Kidney (tissue), 14 donors: ENCODE results near the gene GLT1D1. TPM values are rescaled to one million over a fixed set of nuclear protein-coding genes. Genes with fewer than 3 reads are reported as not detected.

ENCODE experiments used
- DNase-seq, 5 donors: peaks; one replicate each; pipeline ENCODE4 v3.0.0-alpha.2; 2013 to 2020
- FAIRE-seq: peaks from 2 replicates; lab custom pipeline; 2012; peaks lifted over from hg19 to GRCh38; lab: Jason Lieb, UNC
- H3K27ac ChIP-seq, 2 donors: one replicate each; pipeline ENCODE4 v1.7.0; 2013; ENCODE audit warnings: low read depth in 2 of 2, low read length in 2 of 2, inconsistent platforms in 1 of 2
- H3K27me3 ChIP-seq: one replicate; pipeline ENCODE4 v1.7.1; 2013; ENCODE audit warnings: low read length, inconsistent platforms; ENCODE audit not compliant: control insufficient read depth, insufficient read depth
- H3K36me3 ChIP-seq, 3 donors: one replicate each; pipeline versions ENCODE4 v1.7.0 to v1.7.1; 2013; ENCODE audit warnings: low read length in 3 of 3, control low read depth in 1 of 3, inconsistent platforms in 1 of 3; ENCODE audit not compliant: insufficient read depth in 3 of 3, control insufficient read depth in 2 of 3
- H3K4me1 ChIP-seq, 3 donors: one replicate each; pipeline versions ENCODE4 v1.7.0 to v1.7.1; 2013; ENCODE audit warnings: low read length in 3 of 3, inconsistent platforms in 1 of 3, low read depth in 1 of 3; ENCODE audit not compliant: control insufficient read depth in 2 of 3, insufficient read depth in 2 of 3
- H3K4me3 ChIP-seq, 3 donors: one replicate each; pipeline versions ENCODE4 v1.7.0 to v1.8.1; 2013; ENCODE audit warnings: low read length in 3 of 3, control low read depth in 1 of 3, inconsistent platforms in 1 of 3
- H3K9ac ChIP-seq, 3 donors: one replicate each; pipeline versions ENCODE4 v1.7.0 to v1.7.1; 2013; ENCODE audit warnings: low read length in 3 of 3, control low read depth in 1 of 3, inconsistent platforms in 1 of 3
- H3K9me3 ChIP-seq, 3 donors: one replicate each; pipeline versions ENCODE4 v1.7.0 to v1.7.1; 2013; ENCODE audit warnings: low read length in 3 of 3, control low read depth in 1 of 3, inconsistent platforms in 1 of 3; ENCODE audit not compliant: control insufficient read depth in 2 of 3, insufficient read depth in 1 of 3
- intact Hi-C: fragments of 100-400 bp; cut with DNase I; formaldehyde crosslinking; loops from one replicate; pipeline ENCODE4 v1.11.1; 2022
- polyA plus RNA-seq: library from polyadenylated mRNA; stranded (reverse); fragments of 350-450 nt; fragmentation: Illumina TruSeq; extraction: RNeasy Lipid Tissue Mini Kit (QIAGEN cat#74804); gene quantifications from one replicate; pipeline ENCODE4 v1.2.3, GENCODE V29; 2014; ENCODE audit warnings: low read depth, low replicate concordance; ENCODE audit not compliant: insufficient read depth
- total RNA-seq: library from RNA; stranded (reverse); fragmentation: NEBNext Ultra II Directional; extraction: Animal tissue kit (Norgen Biotek cat#: 25700); gene quantifications from one replicate; pipeline ENCODE4 v1.2.1, GENCODE V29; 2021
- TF ChIP-seq, protein P1 (sequence below): IDR thresholded peaks from 3 replicates; pipeline ENCODE4 v1.5.1; 2012; ENCODE audit warnings: mild to moderate bottlenecking, moderate library complexity, borderline replicate concordance; ENCODE audit not compliant: insufficient read depth; ENCODE audit errors: extremely low read depth
- donor health status: control.
- donor health status: control.
- donor health status: control.
- donor health status: control.
- donor health status: control.
- donor health status: DM: yes; HTN: yes; CAD: no.
- donor health status: Normal renal cell carcinoma (clear cell type).

Gene GLT1D1
- total and polyA plus RNA-seq, 2 donors from 2014 or later, result 0.41 to 0.45 TPM

DNA sequence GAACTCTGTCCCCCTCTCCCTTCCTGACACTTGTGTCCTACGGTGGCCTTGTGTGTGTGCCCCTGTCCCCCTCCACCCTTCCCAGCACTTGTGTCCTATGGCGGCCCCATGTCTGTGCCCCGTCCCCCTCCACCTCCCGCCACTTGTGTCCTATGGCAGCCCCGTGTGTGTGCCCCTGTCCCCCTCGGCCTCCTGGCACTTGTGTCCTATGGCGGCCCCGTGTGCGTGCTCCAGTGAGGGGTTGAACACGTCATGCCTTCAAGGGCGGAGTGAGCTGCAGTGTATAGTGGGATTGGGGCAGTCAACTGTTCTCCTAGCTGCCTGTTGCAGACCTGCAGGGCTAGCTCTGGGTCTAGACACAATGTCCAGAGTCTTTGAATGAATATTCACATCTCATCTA lies 108.7 kb downstream of the GLT1D1 start:
- DNase-seq (no peak), FAIRE-seq (no peak)
- H3K4me1 ChIP-seq, result no peaks in the 10 kb centered on the region
- TF ChIP-seq, protein P1, sequence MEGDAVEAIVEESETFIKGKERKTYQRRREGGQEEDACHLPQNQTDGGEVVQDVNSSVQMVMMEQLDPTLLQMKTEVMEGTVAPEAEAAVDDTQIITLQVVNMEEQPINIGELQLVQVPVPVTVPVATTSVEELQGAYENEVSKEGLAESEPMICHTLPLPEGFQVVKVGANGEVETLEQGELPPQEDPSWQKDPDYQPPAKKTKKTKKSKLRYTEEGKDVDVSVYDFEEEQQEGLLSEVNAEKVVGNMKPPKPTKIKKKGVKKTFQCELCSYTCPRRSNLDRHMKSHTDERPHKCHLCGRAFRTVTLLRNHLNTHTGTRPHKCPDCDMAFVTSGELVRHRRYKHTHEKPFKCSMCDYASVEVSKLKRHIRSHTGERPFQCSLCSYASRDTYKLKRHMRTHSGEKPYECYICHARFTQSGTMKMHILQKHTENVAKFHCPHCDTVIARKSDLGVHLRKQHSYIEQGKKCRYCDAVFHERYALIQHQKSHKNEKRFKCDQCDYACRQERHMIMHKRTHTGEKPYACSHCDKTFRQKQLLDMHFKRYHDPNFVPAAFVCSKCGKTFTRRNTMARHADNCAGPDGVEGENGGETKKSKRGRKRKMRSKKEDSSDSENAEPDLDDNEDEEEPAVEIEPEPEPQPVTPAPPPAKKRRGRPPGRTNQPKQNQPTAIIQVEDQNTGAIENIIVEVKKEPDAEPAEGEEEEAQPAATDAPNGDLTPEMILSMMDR, result no peak
- H3K36me3 ChIP-seq, result no peaks in the 10 kb centered on the region
- intact Hi-C loops, result no loop called here
- H3K9ac ChIP-seq, result no peak overlapping the region
- no peak overlapping the region for H3K4me3 ChIP-seq
- no peak overlapping the region for H3K27ac ChIP-seq
- no peaks in the 10 kb centered on the region for H3K27me3 ChIP-seq
- peaks cover 0 to 6% (median 0%) of the 10 kb centered on the region in 3 donors for H3K9me3 ChIP-seq

DNA sequence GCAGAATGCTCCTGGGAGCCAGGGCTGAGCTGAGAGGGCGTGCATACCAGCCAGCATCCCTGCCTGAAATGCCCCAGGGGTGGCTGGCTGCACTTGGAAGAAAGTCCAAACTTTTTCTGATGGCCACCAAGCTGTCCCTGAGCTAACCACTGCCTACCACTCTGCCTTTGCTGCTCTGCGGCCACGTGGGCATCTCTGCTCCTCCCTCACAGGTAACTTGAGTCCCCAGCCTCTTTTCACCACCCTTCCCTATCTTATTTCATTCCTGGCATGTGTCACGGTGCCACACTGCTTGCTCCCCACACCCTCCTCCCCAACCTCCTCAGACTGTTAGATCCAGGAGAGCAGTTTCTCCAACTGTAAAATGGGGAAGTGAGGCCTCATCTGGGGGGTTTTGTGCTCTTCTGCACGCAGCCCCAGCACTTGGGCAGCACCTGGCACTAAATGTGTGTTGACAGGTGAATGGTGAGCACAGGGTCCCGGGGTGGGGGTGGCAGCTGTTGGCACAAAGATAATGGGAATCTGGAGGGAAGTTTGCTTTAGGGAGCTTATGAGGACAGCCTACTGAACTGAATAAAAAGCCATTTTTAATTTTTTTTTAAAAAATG lies 113.0 kb downstream of the GLT1D1 start:
- no peak for FAIRE-seq
- TF ChIP-seq, protein P1, result no peak

DNA sequence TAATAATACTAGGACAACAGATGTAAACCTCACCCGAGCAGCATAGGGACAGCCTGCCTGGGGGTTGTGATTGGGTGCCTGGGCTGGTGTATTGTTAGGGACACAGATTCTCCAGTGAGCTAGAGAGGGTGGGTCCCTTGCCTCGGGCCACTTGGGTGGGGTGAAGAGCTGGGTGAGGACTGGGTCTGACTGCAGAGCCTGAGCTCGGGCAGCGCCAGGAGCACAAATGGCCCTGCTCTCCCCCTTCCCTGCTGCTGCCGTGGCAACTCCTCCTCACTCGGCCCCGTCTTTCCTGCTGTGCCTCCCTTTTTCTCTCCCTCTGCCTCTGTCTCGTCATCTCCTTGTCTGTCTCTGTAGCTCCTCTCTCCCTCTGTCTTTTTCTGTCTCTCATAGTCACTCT lies 115.4 kb downstream of the GLT1D1 start:
- Histone ChIP-seq H3K9ac (no peak overlapping the region), H3K4me1 (no peaks in the 10 kb centered on the region), H3K9me3 (peaks cover 0 to 6% (median 0%) of the 10 kb centered on the region in 3 donors), H3K36me3 (no peaks in the 10 kb centered on the region), H3K27ac (no peak overlapping the region), H3K4me3 (no peak overlapping the region), H3K27me3 (no peaks in the 10 kb centered on the region)
- intact Hi-C loops, result no loop called here
- DNase-seq, result no peak
- no peak for FAIRE-seq
- TF ChIP-seq, protein P1, result no peak

More for the DNA sequence above, 113.0 kb downstream of the GLT1D1 start:
- Histone ChIP-seq H3K27me3 (no peaks in the 10 kb centered on the region), H3K4me3 (no peak overlapping the region), H3K27ac (no peak overlapping the region), H3K9ac (no peak overlapping the region), H3K4me1 (no peaks in the 10 kb centered on the region), H3K36me3 (no peaks in the 10 kb centered on the region), H3K9me3 (peaks cover 0 to 6% (median 0%) of the 10 kb centered on the region in 3 donors)
- DNase-seq, result peak in 4 of 5 donors; percentile 50 to 64 (median 56)
- intact Hi-C loops, result no loop called here
